ENCODE data around the gene JAZF1.

DNA sequence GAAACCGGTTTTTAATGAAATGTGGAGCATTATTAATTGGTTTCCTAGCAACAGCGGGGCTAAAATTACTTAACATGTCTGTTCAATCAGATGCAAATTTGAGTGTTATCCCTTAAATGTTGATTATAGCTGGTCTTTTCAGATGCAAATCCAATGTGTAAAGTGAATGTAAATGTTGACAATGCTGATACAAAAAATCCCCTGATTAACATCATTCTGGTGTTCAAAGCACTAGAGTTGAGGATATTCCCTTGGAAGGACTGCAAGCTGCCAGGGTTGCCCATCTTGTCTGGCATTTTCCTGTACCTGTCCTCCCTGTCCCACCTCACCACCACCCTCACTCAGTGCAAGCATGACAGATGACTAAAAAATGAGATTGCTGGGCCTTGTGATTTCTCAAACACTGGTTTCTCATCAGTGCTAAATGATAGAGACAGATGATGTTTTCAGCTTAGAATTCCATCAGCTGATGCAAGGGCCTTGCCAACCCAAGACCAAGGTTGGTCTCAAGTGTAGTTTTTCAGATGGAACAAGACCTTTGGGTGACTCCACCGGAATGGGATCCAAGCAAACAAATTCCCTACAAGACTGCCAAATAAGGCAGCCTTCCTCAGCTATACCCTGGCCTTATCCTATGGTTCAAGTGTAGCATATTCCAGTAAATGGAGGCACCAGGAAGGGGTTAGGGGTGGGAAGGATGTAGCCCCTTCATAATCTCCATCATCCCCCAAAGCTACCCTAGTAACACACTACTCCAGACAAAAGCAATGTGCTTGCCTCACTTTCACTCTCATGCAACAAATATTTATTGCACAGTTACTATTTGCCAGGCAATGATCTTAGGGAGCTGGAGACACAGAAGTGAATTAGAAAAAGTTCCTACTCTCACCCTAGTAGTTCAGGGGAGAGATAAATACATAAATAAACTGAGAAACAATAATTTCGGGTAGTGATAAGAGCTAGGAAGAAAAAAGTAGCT, 54.9 kb downstream of the JAZF1 start:
- TF ChIP-seq CTCF (IDR thresholded peaks at IDR 0.05 in 4 of 5, conservative IDR thresholded peaks at IDR 0.05 in 1 of 5): no peak
- TF ChIP-seq POLR2A (IDR thresholded peaks at IDR 0.05): no peak
